ENCODE results near the gene SPDEF. TPM values are rescaled to one million over a fixed set of nuclear protein-coding genes. Genes with fewer than 3 reads are reported as not detected.

Gene SPDEF
- total RNA-seq, 1 donor from 2014 or later, result not detected

- DNase-seq (ENCODE audit: low read depth), result peak; percentile 13
Observed at GRCh38 chr6:34514593-34515472, 41.3 kb downstream of the SPDEF start.

- no peak for DNase-seq (ENCODE audit: low read depth)
Observed at GRCh38 chr6:34514112-34514511, 42.0 kb downstream of the SPDEF start.

DNA sequence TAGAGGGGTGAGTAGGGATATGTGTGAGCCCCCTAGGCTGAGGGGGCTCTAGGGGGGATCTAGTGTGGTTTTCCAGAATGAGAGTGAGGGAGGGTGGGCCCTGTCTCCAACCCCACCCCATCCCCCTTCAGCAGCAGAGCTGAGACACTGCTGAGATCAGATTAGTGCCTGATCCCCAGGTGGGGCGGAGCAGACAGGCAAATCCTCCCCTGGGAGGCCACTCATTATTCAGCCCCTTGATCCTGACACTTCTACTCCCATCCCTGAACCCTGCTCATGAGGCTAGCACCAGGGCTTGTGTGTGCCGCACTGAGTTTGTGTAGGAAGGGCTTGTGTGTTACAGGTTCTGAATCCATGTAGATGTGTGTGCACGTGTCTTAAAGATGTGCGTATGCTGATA is 42.5 kb downstream of the SPDEF start:
- no peak for DNase-seq (ENCODE audit: low read depth)

- no peak for DNase-seq (ENCODE audit: low read depth)
Observed at GRCh38 chr6:34512738-34513115, 43.4 kb downstream of the SPDEF start.

DNA sequence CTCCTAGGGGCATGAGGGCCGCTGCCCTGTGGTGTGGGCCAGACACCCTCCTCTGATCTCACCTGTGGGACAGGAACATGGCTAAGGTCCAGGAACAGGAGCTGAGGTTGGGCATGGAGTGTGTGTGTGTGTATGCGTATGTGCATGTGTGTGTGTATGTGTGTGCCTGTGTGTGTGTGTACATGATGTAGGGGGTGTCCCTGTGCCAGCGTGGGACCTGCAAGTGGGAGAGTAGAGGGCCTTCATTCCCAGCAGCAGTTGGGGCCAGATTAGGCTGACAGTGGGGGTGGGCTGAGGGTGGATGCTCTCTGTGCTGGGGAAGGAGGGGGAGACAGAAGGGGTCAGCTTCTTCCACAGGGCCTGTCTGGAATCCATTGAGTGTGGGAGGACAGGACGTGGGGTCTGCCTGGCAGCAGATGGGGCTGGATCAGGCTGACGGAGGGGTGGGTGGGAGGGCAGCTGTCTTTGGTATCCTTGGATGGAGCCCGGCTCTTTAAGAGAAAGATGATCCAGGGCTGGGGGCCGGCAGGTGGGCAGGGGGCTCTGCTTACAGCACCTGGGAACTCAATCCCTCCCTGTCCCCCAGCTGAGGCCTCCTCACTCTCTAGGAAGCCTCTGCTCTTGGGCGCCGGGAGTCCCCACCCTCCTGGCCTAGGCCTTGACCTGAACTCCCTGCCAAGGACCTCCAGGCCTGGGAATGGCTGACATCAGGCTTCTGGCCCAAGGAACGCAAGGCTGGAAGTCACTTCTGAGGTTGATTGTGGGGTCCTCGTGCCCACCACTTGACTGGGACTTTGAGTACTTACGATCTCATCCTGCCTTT is 44.0 kb downstream of the SPDEF start:
- DNase-seq (ENCODE audit: low read depth), result no peak

DNA sequence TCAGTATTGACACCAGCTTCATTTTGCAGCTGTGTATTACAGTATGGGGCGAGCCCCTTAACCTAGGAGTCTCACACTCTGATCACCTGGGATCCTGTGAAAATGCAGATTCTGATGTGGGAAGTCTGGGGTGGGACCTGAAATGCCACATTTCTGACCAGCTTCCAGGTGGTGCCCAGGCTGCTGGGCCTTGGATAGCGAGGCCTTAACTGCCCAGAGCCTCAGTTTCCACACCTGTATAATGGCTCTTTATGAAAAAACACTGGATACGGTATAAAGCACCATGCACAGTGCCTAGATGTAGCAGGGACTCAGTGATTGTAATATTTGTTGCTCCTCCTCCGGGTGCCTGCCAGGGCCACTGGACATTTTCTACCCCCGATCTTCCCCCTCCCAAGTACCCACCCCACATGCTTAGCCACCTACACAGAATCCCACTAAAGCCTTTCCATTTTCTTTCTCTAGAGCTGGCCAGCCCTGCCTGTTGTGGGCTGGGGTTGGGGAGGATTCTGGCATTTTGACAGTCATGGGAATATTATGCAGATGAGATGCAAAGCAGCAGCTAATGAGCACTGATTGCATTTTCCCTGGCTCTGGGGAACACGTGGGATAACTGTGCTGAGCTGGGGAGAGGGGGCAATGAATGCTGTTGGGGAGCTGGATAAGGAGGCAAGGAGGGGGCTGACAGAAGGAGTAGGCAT is 44.8 kb downstream of the SPDEF start:
- DNase-seq (ENCODE audit: low read depth), result no peak

DNA sequence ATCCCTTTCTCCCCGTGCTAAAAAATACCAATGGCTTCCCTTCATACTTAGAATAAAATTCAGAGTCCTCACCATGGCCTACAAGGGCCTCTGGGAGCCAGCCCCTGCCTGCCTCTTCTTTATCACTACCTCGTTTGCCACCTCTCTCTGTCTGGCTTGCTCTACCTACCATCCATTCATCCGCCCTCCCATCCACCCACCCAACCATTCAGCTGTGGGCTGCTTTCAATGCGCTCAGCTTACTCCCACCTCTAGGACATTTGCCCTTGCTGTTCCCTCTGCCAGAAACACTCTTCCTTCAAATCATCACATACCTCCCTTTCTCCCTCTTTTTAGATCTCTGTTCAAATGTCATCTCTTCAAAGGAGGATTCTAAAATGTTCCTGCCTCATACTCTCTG is 45.8 kb downstream of the SPDEF start:
- DNase-seq (ENCODE audit: low read depth), result no peak

GRCh38 chr6:34509782-34510181 is 46.3 kb downstream of the SPDEF start:
- no peak for DNase-seq (ENCODE audit: low read depth)

- DNase-seq (ENCODE audit: low read depth), result no peak
Observed at GRCh38 chr6:34508425-34508824, 47.7 kb downstream of the SPDEF start.

- DNase-seq (ENCODE audit: low read depth), result no peak
Observed at GRCh38 chr6:34506718-34507117, 49.4 kb downstream of the SPDEF start.

- DNase-seq (ENCODE audit: low read depth), result no peak
Observed at GRCh38 chr6:34497411-34497810, 58.7 kb downstream of the SPDEF start.

DNA sequence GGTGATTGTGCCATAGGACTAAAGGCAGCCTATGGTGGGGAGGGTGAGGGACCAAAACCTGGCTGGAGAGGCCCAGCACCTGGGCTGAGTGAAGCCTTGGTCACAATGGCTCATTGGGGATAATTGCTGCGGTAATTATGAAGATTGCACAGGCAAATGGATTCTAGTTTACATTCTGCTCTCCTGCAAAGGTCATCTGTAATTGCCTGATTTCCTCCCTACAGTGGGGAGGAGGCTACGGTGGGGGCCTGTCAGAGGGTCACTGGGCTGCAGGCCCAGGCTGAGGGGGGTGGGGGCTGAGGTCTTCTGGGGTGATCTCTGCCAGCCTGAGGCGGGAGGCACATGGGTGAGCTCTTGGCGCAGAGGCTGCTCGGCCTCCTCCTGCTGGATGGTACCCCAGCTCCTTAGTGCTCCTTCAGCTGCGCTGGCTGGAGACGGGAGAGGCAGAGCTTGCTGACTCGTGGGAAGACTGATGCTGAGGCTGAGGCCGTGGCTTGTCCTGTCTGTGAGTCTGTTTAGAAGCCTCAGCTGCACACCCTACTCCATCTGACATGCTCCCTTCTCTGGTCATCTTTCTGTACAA is 59.9 kb downstream of the SPDEF start:
- no peak for DNase-seq (ENCODE audit: low read depth)

GRCh38 chr6:34494973-34495372 is 61.2 kb downstream of the SPDEF start:
- DNase-seq (ENCODE audit: low read depth), result no peak

DNA sequence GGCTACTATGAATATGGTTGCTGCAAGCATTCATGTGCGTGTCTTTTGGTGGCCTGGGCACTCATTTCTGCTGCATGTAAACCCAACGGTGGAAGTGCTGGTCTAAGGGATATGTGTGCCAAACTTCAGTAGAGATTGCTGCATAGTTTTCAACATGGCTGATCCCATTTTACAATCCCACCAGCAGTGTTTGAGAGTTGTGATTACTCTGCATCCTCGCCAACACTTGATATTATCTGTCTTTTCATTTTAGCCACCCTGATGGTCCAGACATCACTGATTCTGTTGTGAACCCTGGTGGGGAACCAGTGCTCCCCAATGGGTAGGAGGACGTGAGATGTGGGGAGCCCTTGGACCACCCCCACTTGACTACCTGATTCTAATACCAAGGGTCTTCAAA is 62.8 kb downstream of the SPDEF start:
- DNase-seq (ENCODE audit: low read depth), result no peak

DNA sequence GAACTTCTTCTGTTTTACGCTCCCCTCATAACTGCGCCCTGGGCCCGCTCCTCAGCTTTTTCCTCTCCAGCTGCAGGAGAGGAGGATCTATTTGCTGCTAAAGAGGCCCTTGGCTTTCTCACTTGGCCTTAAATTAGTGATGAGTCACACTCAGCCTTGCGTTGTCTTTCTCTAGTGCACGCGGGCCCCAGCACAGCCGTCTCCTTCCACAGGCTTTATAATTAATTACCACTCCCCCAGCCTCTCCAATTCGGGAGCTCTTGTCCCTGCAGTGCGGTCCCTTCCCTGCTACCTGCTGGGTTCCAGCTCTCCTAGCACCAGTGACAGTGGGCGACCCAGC is 65.1 kb downstream of the SPDEF start:
- DNase-seq (ENCODE audit: low read depth), result no peak

DNA sequence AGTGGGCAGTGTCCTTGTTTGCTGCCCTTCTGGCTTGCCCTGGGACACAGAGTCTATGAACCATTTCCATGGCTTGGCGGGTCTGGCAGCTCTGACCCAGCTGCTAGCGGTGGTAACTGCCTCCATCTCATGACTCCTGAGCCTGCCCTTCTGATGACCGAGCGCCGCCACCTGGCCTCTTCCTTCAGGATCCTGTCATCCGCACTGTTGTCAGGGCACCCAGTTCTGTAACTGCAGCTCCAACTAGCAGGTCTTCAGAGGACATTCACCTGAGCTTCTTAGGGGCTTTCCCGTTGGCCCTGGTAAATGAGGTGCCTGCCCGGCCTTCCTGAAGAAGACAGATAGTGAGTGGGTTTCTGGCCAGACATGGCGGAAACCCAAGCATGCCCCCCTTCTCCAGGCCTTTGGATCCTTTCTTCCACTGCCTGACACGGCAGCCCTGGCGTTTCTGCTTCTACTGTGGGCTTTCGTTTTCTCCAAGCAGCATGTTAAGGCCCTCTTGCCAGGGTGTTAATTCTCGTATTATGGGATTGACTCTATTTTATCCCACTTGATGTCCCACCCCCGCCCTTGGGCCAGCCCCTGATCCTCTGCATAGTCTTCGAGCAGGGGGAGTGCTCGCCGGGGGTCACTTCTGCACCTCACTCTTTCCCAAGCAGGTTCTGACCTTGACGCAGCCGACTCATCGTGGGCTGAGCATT is 65.6 kb downstream of the SPDEF start:
- DNase-seq (ENCODE audit: low read depth), result no peak

DNA sequence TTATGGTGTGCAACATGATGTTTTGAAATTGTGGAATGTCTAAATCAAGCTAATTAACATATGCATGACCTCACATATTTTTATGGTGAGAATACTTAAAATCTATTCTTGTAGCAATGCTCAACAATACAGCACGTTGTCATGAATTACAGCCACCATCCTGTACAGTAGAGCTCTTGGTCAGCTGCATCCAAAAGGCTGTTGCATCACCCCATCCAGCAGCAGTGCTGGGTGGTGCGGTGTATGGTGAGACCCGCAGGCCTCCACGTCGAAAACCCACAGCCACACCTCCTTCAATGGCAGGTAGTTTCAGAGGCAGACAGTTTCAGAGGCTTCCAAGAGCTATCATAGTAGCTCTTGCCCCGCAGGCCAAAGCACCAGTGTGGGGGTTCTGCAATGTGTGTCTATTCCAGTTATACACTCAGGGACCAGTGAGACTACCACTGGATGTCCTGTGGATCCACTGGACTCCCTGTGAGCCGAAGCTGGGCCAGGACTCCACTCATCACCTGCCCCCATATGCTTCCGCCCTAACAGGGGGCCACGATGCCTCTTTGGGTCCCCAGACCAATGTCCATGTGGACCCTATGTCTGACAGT is 66.8 kb downstream of the SPDEF start:
- no peak for DNase-seq (ENCODE audit: low read depth)
